H9 (cell line): ENCODE results near the gene MYO18B. TPM values are rescaled to one million over a fixed set of nuclear protein-coding genes. Genes with fewer than 3 reads are reported as not detected.

Experiments used
- DNase-seq: peaks from one replicate; pipeline ENCODE4 v3.0.0-alpha.2; 2017
- H2AFZ ChIP-seq: one replicate; pipeline ENCODE4 v1.6.1; 2013; ENCODE audit warnings: mild to moderate bottlenecking, low read length, control low read depth, moderate library complexity
- H2AK5ac ChIP-seq: 2 replicates; pipeline ENCODE4 v1.6.1; 2013; ENCODE audit warnings: low read length, control low read depth, mixed read lengths; ENCODE audit not compliant: insufficient read length
- H2BK120ac ChIP-seq: one replicate; pipeline ENCODE4 v1.6.1; 2013; ENCODE audit warnings: low read depth, mild to moderate bottlenecking, low read length, control low read depth, inconsistent platforms; ENCODE audit not compliant: poor library complexity, severe bottlenecking
- H2BK12ac ChIP-seq: 2 replicates; pipeline ENCODE4 v1.6.1; 2013; ENCODE audit warnings: low read length, control low read depth, mixed read lengths, low read depth; ENCODE audit not compliant: insufficient read length
- H2BK15ac ChIP-seq: 2 replicates; pipeline ENCODE4 v1.6.1; 2013; ENCODE audit warnings: low read depth, low read length, control low read depth
- H2BK20ac ChIP-seq: one replicate; pipeline ENCODE4 v1.6.1; 2013; ENCODE audit warnings: low read depth, mild to moderate bottlenecking, low read length, control low read depth, inconsistent platforms; ENCODE audit not compliant: poor library complexity, severe bottlenecking
- H2BK5ac ChIP-seq: 2 replicates; pipeline ENCODE4 v1.6.1; 2013; ENCODE audit warnings: low read length, control low read depth, mixed read lengths; ENCODE audit not compliant: insufficient read length
- H3K14ac ChIP-seq: 2 replicates; pipeline ENCODE4 v1.6.1; 2013; ENCODE audit warnings: low read length, control low read depth; ENCODE audit not compliant: insufficient read depth
- H3K18ac ChIP-seq: 2 replicates; pipeline ENCODE4 v1.6.1; 2013; ENCODE audit warnings: low read depth, mild to moderate bottlenecking, mixed read lengths, low read length, control low read depth; ENCODE audit not compliant: insufficient read length
- H3K23ac ChIP-seq: 2 replicates; pipeline ENCODE4 v1.6.1; 2013; ENCODE audit warnings: low read length, control low read depth, mixed read lengths, low read depth; ENCODE audit not compliant: insufficient read length
- H3K23me2 ChIP-seq: 2 replicates; pipeline ENCODE4 v1.6.1; 2013; ENCODE audit warnings: low read depth, mild to moderate bottlenecking, mixed read lengths, low read length, control low read depth; ENCODE audit not compliant: insufficient read length, poor library complexity, severe bottlenecking
- H3K27ac ChIP-seq: 2 replicates; pipeline ENCODE4 v1.5.1; 2013; ENCODE audit warnings: low read length, control low read depth, mixed read lengths, low read depth; ENCODE audit not compliant: insufficient read length
- H3K27me3 ChIP-seq: 2 replicates; pipeline ENCODE4 v1.6.1; 2013; ENCODE audit warnings: low read length, control low read depth, inconsistent platforms; ENCODE audit not compliant: insufficient read depth
- H3K4ac ChIP-seq: 2 replicates; pipeline ENCODE4 v1.6.1; 2013; ENCODE audit warnings: low read depth, mild to moderate bottlenecking, control low read depth, inconsistent platforms, low read length, moderate library complexity
- H3K4me1 ChIP-seq: 2 replicates; pipeline ENCODE4 v1.6.1; 2013; ENCODE audit warnings: low read length, control low read depth, inconsistent platforms; ENCODE audit not compliant: insufficient read depth
- H3K4me2 ChIP-seq: 2 replicates; pipeline ENCODE4 v1.6.1; 2013; ENCODE audit warnings: low read length, control low read depth, mixed read lengths; ENCODE audit not compliant: insufficient read length, insufficient read depth
- H3K56ac ChIP-seq: 2 replicates; pipeline ENCODE4 v1.6.1; 2013; ENCODE audit warnings: low read depth, mild to moderate bottlenecking, mixed read lengths, low read length, control low read depth; ENCODE audit not compliant: insufficient read length
- H3K79me1 ChIP-seq: 2 replicates; pipeline ENCODE4 v1.6.1; 2013; ENCODE audit warnings: low read depth, mild to moderate bottlenecking, moderate library complexity, low read length, control low read depth, inconsistent platforms; ENCODE audit not compliant: insufficient read depth, poor library complexity, severe bottlenecking
- H3K79me2 ChIP-seq: 2 replicates; pipeline ENCODE4 v1.6.1; 2013; ENCODE audit warnings: low read length, control low read depth, inconsistent platforms; ENCODE audit not compliant: insufficient read depth
- H3K9ac ChIP-seq: 2 replicates; pipeline ENCODE4 v1.6.1; 2013; ENCODE audit warnings: low read length, control low read depth, mixed read lengths; ENCODE audit not compliant: insufficient read length; ENCODE audit errors: extremely low read depth
- H3K9me3 ChIP-seq: one replicate; pipeline ENCODE4 v1.6.1; 2013; ENCODE audit warnings: low read depth, low read length, inconsistent platforms; ENCODE audit not compliant: control insufficient read depth
- H3T11ph ChIP-seq: one replicate; pipeline ENCODE4 v1.6.1; 2013; ENCODE audit warnings: mild to moderate bottlenecking, low read length, control low read depth, inconsistent platforms
- H4K20me1 ChIP-seq: one replicate; pipeline ENCODE4 v1.6.1; 2013; ENCODE audit not compliant: control insufficient read depth, insufficient read length, insufficient read depth
- H4K5ac ChIP-seq: 2 replicates; pipeline ENCODE4 v1.6.1; 2013; ENCODE audit warnings: low read depth, mild to moderate bottlenecking, mixed read lengths, low read length, control low read depth; ENCODE audit not compliant: insufficient read length
- H4K8ac ChIP-seq: replicated peaks from 2 replicates; pipeline ENCODE4 v1.6.1; 2013; ENCODE audit warnings: low read length, control low read depth, mixed read lengths, low read depth; ENCODE audit not compliant: insufficient read length
- H4K91ac ChIP-seq: 2 replicates; pipeline ENCODE4 v1.6.1; 2013; ENCODE audit warnings: low read depth, mild to moderate bottlenecking, moderate library complexity, mixed read lengths, low read length, control low read depth; ENCODE audit not compliant: insufficient read length
- H3K27ac Mint-ChIP-seq, 3 experiments: 2 replicates in 2 of 3; 3 replicates in 1 of 3; pipeline ENCODE4 v1.8.0; 2020 to 2021; ENCODE audit warnings: mixed read lengths in 3 of 3, mild to moderate bottlenecking in 1 of 3, moderate library complexity in 1 of 3
- H3K27me3 Mint-ChIP-seq: 2 replicates; pipeline ENCODE4 v1.8.0; 2021; ENCODE audit warnings: low read depth, mild to moderate bottlenecking, moderate library complexity, mixed read lengths
- H3K36me3 Mint-ChIP-seq, 3 experiments: 2 replicates in 2 of 3; 3 replicates in 1 of 3; pipeline ENCODE4 v1.8.0; 2020 to 2021; ENCODE audit warnings: low read depth in 3 of 3, mixed read lengths in 3 of 3; ENCODE audit not compliant: insufficient read depth in 1 of 3
- H3K4me1 Mint-ChIP-seq, 2 experiments: 2 replicates each; pipeline ENCODE4 v1.8.0; 2020; ENCODE audit warnings: mixed read lengths in 2 of 2
- H3K4me3 Mint-ChIP-seq, 2 experiments: 2 replicates in 1 of 2; 3 replicates in 1 of 2; pipeline ENCODE4 v1.8.0; 2020 to 2021; ENCODE audit warnings: mild to moderate bottlenecking in 2 of 2, mixed read lengths in 2 of 2, moderate library complexity in 1 of 2
- H3K9me3 Mint-ChIP-seq, 2 experiments: 2 replicates in 1 of 2; 3 replicates in 1 of 2; pipeline ENCODE4 v1.8.0; 2020; ENCODE audit warnings: mild to moderate bottlenecking in 2 of 2, mixed read lengths in 2 of 2, moderate library complexity in 1 of 2
- WGBS: extraction: QIAGEN DNeasy Blood & Tissue Kit; methylation state at CpG from one replicate; pipeline ENCODE4 v1.1.7; 2013; ENCODE audit warnings: missing lambda C conversion rate, low lambda C conversion rate, mixed read lengths; ENCODE audit not compliant: insufficient read length; ENCODE audit errors: extremely low coverage; 5-methylcytosine and 5-hydroxymethylcytosine counted together
- total RNA-seq: library from RNA; stranded (reverse); gene quantifications from 2 replicates; pipeline ENCODE4 v1.2.1, GENCODE V29; 2021
- TF ChIP-seq, protein P1 (sequence below): fragments of 200-600 bp; sonication (generic); conservative IDR thresholded peaks from 3 replicates; pipeline ENCODE4 v1.8.0; 2021; ENCODE audit warnings: antibody characterized with exemption, mild to moderate bottlenecking

Gene MYO18B
- total RNA-seq, 1 experiment from 2014 or later: 0.46 TPM

DNA sequence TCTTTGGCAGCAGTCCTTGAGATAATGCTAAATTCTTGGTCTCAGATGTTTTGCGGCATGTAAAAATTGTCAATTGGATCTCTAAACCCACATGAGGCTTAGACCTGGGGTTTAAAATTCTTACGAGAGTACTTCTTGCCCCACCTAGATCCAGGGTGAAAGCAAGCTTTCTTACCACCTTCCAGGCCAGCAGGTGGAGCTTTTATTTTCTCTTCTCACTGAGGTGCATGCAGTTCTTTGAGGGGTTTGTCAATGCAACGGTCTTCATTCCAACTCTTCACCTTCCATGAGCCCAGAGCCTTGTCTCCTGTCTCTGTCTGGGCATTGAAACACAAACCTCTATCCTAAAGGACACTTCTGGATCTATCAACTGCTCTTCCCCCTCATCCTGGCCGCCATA lies 154.1 kb downstream of the MYO18B start:
- H3K27ac Mint-ChIP-seq: no peak overlapping the region
- no peak overlapping the region for H2BK12ac ChIP-seq
- no peak overlapping the region for H3K14ac ChIP-seq
- no peak overlapping the region for H4K8ac ChIP-seq
- H2BK5ac ChIP-seq: no peak overlapping the region
- no peak overlapping the region for H3K9ac ChIP-seq
- peaks cover 11% of the 10 kb centered on the region for H3K27me3 Mint-ChIP-seq
- no peak overlapping the region for H4K91ac ChIP-seq
- H3T11ph ChIP-seq: no peak overlapping the region
- no peak overlapping the region for H3K23ac ChIP-seq
- no peak overlapping the region for H2BK15ac ChIP-seq
- no peak overlapping the region for H3K4ac ChIP-seq
- H3K4me1 Mint-ChIP-seq: peaks cover 0 to 2% of the 10 kb centered on the region in 2 experiments; a peak in 1 of 4 replicates
- no peak overlapping the region for H2BK120ac ChIP-seq
- no peaks in the 10 kb centered on the region for H3K9me3 Mint-ChIP-seq
- H4K20me1 ChIP-seq: no peaks in the 10 kb centered on the region
- H3K9me3 ChIP-seq: no peaks in the 10 kb centered on the region
- no peak overlapping the region for H2AFZ ChIP-seq
- TF ChIP-seq, protein P1, sequence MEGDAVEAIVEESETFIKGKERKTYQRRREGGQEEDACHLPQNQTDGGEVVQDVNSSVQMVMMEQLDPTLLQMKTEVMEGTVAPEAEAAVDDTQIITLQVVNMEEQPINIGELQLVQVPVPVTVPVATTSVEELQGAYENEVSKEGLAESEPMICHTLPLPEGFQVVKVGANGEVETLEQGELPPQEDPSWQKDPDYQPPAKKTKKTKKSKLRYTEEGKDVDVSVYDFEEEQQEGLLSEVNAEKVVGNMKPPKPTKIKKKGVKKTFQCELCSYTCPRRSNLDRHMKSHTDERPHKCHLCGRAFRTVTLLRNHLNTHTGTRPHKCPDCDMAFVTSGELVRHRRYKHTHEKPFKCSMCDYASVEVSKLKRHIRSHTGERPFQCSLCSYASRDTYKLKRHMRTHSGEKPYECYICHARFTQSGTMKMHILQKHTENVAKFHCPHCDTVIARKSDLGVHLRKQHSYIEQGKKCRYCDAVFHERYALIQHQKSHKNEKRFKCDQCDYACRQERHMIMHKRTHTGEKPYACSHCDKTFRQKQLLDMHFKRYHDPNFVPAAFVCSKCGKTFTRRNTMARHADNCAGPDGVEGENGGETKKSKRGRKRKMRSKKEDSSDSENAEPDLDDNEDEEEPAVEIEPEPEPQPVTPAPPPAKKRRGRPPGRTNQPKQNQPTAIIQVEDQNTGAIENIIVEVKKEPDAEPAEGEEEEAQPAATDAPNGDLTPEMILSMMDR: peak; percentile 61; the same call in 2 of the 3 replicates
- H3K4me2 ChIP-seq: no peak overlapping the region
- no peak overlapping the region for H2BK20ac ChIP-seq
- H3K27ac ChIP-seq: no peak overlapping the region
- H3K36me3 Mint-ChIP-seq: no peaks in the 10 kb centered on the region
- H3K56ac ChIP-seq: no peak overlapping the region
- H3K18ac ChIP-seq: no peak overlapping the region
- H3K79me1 ChIP-seq: no peaks in the 10 kb centered on the region
- H3K4me3 Mint-ChIP-seq: no peak overlapping the region
- no peaks in the 10 kb centered on the region for H3K23me2 ChIP-seq
- DNase-seq: no peak
- H3K4me1 ChIP-seq: no peaks in the 10 kb centered on the region
- H3K79me2 ChIP-seq: no peaks in the 10 kb centered on the region
- no peak overlapping the region for H4K5ac ChIP-seq
- no CpG with 5 or more reads among the region's 4 CpGs for WGBS
- no peaks in the 10 kb centered on the region for H3K27me3 ChIP-seq
- no peak overlapping the region for H2AK5ac ChIP-seq
